ENCODE measurements around the gene PLEKHG1.

The PLEKHG1 gene

DNA sequence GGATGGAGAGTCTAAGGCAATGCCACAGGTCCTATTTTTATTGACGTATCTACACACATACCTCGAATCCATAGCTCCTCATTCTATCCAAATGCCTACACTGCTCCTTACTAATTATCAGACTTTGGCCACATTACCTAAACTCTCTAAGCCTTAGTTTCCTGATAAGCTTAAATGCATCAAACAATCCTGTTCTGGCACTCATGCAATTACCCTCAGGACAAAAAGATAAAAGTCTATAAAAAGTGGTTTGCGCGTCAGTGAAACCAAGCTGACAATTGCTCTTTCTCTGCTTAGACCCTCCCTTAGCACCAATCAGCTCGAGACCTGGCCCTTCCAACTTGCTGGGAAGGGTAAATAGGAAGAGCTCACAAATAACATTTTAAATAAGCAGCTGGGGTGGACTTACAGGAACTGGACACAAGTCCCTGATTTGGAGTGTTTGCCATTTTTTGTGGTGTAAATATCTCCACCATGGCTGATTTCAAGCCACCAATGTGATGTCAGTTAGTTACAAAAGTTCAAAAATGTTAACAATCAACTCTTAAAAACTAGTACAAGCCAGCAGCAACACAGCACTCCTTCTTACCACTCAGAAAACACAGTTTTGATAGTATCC is 7.2 kb upstream of the PLEKHG1 start:
- POLR2A ChIA-PET, result no interaction called here
- CTCF ChIA-PET, result interaction anchor here (1.5 kb wide), 1 partner anchor 8 kb away, joined by 8 read pairs; no protein-coding TSS in a partner anchor
- no peak for DNase-seq (ENCODE audit: extremely low spot score)

GRCh38 chr6:150593119-150593518 is 6.6 kb upstream of the PLEKHG1 start:
- no peak for DNase-seq (ENCODE audit: extremely low spot score)
- no peak for TF ChIP-seq BHLHE40 (IDR thresholded peaks at IDR 0.05; ENCODE audit: borderline replicate concordance)
- TF ChIP-seq TARDBP (IDR thresholded peaks at IDR 0.05), result no peak
- TF ChIP-seq HDGF (IDR thresholded peaks at IDR 0.05; ENCODE audit: borderline replicate concordance), result no peak
- TF ChIP-seq FOXK2 (IDR thresholded peaks at IDR 0.05), result no peak
- TF ChIP-seq NFRKB (IDR thresholded peaks at IDR 0.05), result no peak
- no peak for TF ChIP-seq FOXM1 (IDR thresholded peaks at IDR 0.05; ENCODE audit: borderline replicate concordance)
- no peak for TF ChIP-seq ARNT (IDR thresholded peaks at IDR 0.05)
- TF ChIP-seq, protein P1, sequence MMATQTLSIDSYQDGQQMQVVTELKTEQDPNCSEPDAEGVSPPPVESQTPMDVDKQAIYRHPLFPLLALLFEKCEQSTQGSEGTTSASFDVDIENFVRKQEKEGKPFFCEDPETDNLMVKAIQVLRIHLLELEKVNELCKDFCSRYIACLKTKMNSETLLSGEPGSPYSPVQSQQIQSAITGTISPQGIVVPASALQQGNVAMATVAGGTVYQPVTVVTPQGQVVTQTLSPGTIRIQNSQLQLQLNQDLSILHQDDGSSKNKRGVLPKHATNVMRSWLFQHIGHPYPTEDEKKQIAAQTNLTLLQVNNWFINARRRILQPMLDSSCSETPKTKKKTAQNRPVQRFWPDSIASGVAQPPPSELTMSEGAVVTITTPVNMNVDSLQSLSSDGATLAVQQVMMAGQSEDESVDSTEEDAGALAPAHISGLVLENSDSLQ (IDR thresholded peaks at IDR 0.05), result no peak
- TF ChIP-seq CTBP1 (IDR thresholded peaks at IDR 0.05; ENCODE audit: borderline replicate concordance), result no peak
- no peak for TF ChIP-seq FOXA1 (IDR thresholded peaks at IDR 0.05)
- no peak for TF ChIP-seq SP1 (IDR thresholded peaks at IDR 0.05)
- no peak for TF ChIP-seq L3MBTL2 (conservative IDR thresholded peaks at IDR 0.05)
- no peak for TF ChIP-seq ZNF384 (IDR thresholded peaks at IDR 0.05)
- TF ChIP-seq LEF1 (IDR thresholded peaks at IDR 0.05; ENCODE audit: borderline replicate concordance), result no peak
- TF ChIP-seq ELF4 (IDR thresholded peaks at IDR 0.05), result no peak
- POLR2A ChIA-PET, result no interaction called here
- CTCF ChIA-PET, result interaction anchor here (1.5 kb wide), 1 partner anchor 7 kb away, joined by 8 read pairs; no protein-coding TSS in a partner anchor

More for the DNA sequence above, 7.2 kb upstream of the PLEKHG1 start:
- TF ChIP-seq LEF1 (IDR thresholded peaks at IDR 0.05; ENCODE audit: borderline replicate concordance) (no peak), FOXM1 (IDR thresholded peaks at IDR 0.05; ENCODE audit: borderline replicate concordance) (no peak), SP1 (IDR thresholded peaks at IDR 0.05) (no peak), ELF4 (IDR thresholded peaks at IDR 0.05) (no peak), NFRKB (IDR thresholded peaks at IDR 0.05) (no peak), ARNT (IDR thresholded peaks at IDR 0.05) (no peak), FOXA1 (IDR thresholded peaks at IDR 0.05) (no peak)

GRCh38 chr6:150596439-150596838 is 3.2 kb upstream of the PLEKHG1 start:
- POLR2A ChIA-PET, result no interaction called here
- TF ChIP-seq CTBP1 (IDR thresholded peaks at IDR 0.05; ENCODE audit: borderline replicate concordance) (no peak), L3MBTL2 (conservative IDR thresholded peaks at IDR 0.05) (no peak), SUZ12 (IDR thresholded peaks at IDR 0.05) (no peak)
- no peak for DNase-seq (ENCODE audit: extremely low spot score)
- CTCF ChIA-PET, result no interaction called here

DNA sequence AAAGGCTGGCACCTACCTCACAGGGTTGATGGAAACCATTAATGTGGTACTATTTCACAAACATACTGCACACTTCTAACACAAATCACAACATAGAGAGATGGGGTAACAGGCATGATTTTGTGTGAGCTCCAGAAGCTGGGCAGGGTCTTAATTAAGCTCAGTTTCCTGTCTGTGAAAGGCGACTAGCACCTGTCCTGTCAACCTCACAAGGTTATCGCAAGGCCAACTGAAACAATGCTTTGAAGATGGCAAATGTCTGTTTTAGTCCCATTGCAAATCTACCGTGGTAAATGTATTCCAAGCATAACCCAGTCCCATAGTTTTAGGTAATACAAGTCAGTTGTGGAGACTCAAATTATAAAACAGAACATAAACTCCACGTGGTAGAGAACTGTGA is 1.3 kb upstream of the PLEKHG1 start:
- no peak for TF ChIP-seq NFRKB (IDR thresholded peaks at IDR 0.05)
- no peak for TF ChIP-seq TARDBP (IDR thresholded peaks at IDR 0.05)
- no peak for TF ChIP-seq BHLHE40 (IDR thresholded peaks at IDR 0.05; ENCODE audit: borderline replicate concordance)
- no peak for TF ChIP-seq HDGF (IDR thresholded peaks at IDR 0.05; ENCODE audit: borderline replicate concordance)
- TF ChIP-seq, protein P1 (IDR thresholded peaks at IDR 0.05), result no peak
- ChIA-PET POLR2A (no interaction called here), CTCF (interaction anchor here (0.6 to 1.2 kb wide), 5 partner anchors 121 to 256 kb away, joined by 3 to 7 read pairs (median 3); no protein-coding TSS in a partner anchor)
- no peak for DNase-seq (ENCODE audit: extremely low spot score)

DNA sequence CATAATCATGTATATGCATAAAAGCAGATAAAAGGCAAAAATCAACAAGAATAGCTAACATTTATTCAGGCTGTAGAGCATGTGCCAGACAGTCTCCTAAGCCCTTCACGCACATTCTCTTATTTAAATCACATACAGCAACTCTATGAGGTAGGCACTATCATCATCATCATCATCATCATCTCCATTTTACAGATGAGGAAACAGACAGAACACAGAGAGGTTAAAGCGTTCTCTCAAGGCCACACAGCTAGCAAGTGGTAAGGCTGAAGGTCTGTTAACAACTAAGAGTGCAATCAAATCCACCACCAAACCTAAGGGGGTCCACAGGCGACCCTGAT is 857 bp upstream of the PLEKHG1 start:
- POLR2A ChIA-PET, result interaction anchor here (0.7 kb wide), 1 partner anchor 179 kb away, joined by 5 read pairs; no protein-coding TSS in a partner anchor

DNA sequence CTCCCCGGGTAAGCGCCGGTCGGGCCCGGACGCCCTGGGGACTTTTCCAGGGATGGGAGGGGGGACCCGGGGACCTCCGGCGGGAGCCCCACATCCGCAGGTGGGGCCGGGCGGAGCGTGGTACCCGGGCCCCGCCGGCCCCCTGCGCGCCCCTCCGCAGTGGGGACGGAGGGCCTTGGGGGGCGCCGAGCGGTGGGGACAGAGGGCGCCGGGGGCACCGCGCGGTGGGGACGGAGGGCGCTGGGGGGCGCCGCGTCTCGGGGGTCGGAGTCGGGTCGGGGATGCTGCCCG is 270 bp downstream of the PLEKHG1 start:
- CTCF ChIA-PET, result interaction anchor here (0.6 to 1.4 kb wide), 7 partner anchors 8 to 218 kb away, joined by 3 to 8 read pairs (median 4); no protein-coding TSS in a partner anchor
- DNase-seq (ENCODE audit: extremely low spot score), result no peak
- POLR2A ChIA-PET, result interaction anchor here (1.3 kb wide), 2 partner anchors 10 to 182 kb away, joined by 6 to 10 read pairs; no protein-coding TSS in a partner anchor
- no peak for TF ChIP-seq ZNF384 (IDR thresholded peaks at IDR 0.05)
- TF ChIP-seq LEF1 (IDR thresholded peaks at IDR 0.05; ENCODE audit: borderline replicate concordance), result no peak
- TF ChIP-seq, protein P1 (IDR thresholded peaks at IDR 0.05), result no peak
- no peak for TF ChIP-seq BHLHE40 (IDR thresholded peaks at IDR 0.05; ENCODE audit: borderline replicate concordance)
- TF ChIP-seq SP1 (IDR thresholded peaks at IDR 0.05), result no peak
- TF ChIP-seq TARDBP (IDR thresholded peaks at IDR 0.05), result no peak
- TF ChIP-seq SUZ12 (IDR thresholded peaks at IDR 0.05), result no peak
- TF ChIP-seq FOXM1 (IDR thresholded peaks at IDR 0.05; ENCODE audit: borderline replicate concordance), result no peak

More for the DNA sequence above, 857 bp upstream of the PLEKHG1 start:
- no peak for DNase-seq (ENCODE audit: extremely low spot score)
- CTCF ChIA-PET, result interaction anchor here (0.6 to 1.2 kb wide), 3 partner anchors 31 to 181 kb away, joined by 3 to 6 read pairs (median 3); no protein-coding TSS in a partner anchor
- TF ChIP-seq CTBP1 (IDR thresholded peaks at IDR 0.05; ENCODE audit: borderline replicate concordance), result no peak
- no peak for TF ChIP-seq TARDBP (IDR thresholded peaks at IDR 0.05)
- no peak for TF ChIP-seq NFRKB (IDR thresholded peaks at IDR 0.05)
- TF ChIP-seq ZNF384 (IDR thresholded peaks at IDR 0.05), result no peak
- no peak for TF ChIP-seq BHLHE40 (IDR thresholded peaks at IDR 0.05; ENCODE audit: borderline replicate concordance)
- TF ChIP-seq, protein P1 (IDR thresholded peaks at IDR 0.05), result no peak
- no peak for TF ChIP-seq ARNT (IDR thresholded peaks at IDR 0.05)

Data from HEK293T (cell line).